ENCODE results near the gene ENTPD7.

The ENTPD7 gene

GRCh38 chr10:99754670-99755069, 95.4 kb downstream of the ENTPD7 start:
- no peak for DNase-seq

Measured in DMS79 treated with DMSO at 0.1 percent for 48 hours (cell line).